SK-N-MC (cell line): ENCODE measurements around the gene LPAR1.

ENCODE experiments used
- EZH2 ChIP-seq: fragments of 200-600 bp; sonication (generic); IDR thresholded peaks from one replicate; pipeline ENCODE4 v1.6.1; 2017; ENCODE audit warnings: antibody characterized with exemption
- POLR2AphosphoS5 ChIP-seq: IDR thresholded peaks from 2 replicates; pipeline ENCODE4 v1.6.1; 2012; ENCODE audit warnings: mild to moderate bottlenecking, low read depth, low read length, borderline replicate concordance

DNA sequence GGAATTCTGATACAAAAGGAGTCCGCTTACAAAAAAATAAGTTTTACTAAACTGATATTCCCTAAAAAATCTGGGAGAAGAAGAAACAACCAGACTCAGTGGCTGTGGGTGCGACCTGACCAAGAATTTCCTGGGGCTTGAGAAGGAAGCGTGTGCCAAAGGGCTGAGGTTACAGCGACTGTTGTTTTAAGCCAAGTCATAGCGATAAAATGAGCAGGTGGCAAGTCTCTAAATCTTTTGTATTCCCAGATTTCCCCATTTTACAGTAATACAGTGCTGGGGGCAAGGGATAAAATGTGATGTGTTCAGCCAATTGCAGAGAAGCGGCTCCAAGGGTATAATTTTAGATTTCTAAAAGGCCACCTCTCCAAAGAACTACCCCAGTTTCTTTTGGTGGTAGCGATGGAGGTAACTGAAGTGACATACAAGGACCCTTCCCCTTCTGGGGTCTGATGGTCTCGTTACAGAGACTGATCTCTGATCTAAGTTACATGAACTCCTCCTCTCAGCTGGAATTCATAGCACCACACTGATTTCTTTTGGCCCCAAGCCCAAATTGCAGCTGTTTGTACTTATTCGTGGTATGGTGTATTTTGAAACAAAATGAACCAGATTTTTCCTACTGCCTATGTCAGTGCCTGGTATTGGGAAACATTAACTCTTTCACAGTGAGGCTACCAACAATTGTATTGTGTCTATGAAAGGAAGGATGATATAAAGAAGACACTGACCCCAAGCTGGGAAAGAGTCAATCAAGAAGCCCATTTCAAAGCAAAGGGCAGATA lies 41.6 kb downstream of the LPAR1 start:
- no peak for TF ChIP-seq POLR2AphosphoS5
- TF ChIP-seq EZH2, result no peak
